GM04504 (cell line): Measurements from ENCODE around the gene DENND4B.

Experiments
- DNase-seq: peaks from one replicate; pipeline ENCODE4 v3.0.0-alpha.2; 2012; ENCODE audit warnings: low read depth

Gene DENND4B

DNA sequence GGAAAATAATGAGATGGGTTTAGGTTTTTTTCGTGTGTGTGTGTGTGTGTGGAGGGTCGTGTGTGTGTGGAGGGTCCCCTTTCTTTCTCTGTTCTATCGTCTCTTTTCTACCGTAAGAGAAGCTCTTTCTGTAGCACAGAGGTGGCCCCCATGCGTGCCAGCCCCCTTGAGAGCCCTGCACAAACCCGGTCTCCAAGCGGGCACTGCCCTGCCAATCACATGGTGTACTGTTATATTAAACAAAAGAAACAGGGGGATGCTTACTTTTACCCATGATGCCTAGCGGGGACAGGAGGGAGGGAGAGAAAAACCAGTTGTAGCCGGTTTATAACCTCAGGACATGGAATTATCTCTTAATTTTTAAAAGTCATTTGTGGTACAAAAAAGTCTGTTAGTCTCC lies 64.8 kb downstream of the DENND4B start:
- DNase-seq, result no peak

DNA sequence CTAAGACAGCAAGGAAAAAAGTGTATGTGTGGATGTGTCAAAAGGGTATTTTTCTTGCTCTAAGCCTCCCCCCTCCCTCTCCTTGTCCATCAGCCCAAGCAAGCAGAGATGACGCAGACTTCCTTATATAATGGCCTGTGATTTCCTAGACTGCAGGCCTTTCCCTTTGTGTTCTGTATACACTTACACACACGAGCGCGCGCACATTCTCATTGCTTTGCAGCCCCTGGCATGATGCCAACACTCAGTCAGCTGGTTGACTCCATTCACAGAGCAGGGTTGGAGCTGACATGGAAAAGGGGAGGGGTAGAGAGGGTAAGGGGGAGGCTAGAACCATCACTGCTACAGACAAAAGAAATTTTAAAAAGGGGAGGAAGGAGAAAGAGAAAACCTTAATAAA lies 65.6 kb downstream of the DENND4B start:
- DNase-seq, result peak; percentile 37

- DNase-seq, result no peak
These were observed 66.5 kb downstream of the DENND4B start for GRCh38 chr1:153880024-153880423.
